NT2/D1 (cell line): Measurements from ENCODE around the gene UGGT1.

ENCODE experiments used
- SUZ12 ChIP-seq: IDR thresholded peaks from 2 replicates; pipeline ENCODE4 v1.6.1; 2011; ENCODE audit not compliant: insufficient read length, insufficient read depth; ENCODE audit errors: extremely low read depth
- YY1 ChIP-seq: IDR thresholded peaks from 2 replicates; pipeline ENCODE4 v1.6.1; 2011; ENCODE audit not compliant: insufficient read length, insufficient read depth
- ZNF274 ChIP-seq: IDR thresholded peaks from 2 replicates; pipeline ENCODE4 v1.6.1; 2011; ENCODE audit warnings: mild to moderate bottlenecking, low read depth, low read length

- TF ChIP-seq SUZ12 (no peak), YY1 (no peak), ZNF274 (no peak)
Measured at GRCh38 chr2:128215897-128216642, 125.1 kb downstream of the UGGT1 start.
